GM12874 (cell line): ENCODE data around the gene COPZ2.

Experiments
- TF ChIP-seq, protein P1 (sequence below): IDR thresholded peaks from 2 replicates; pipeline ENCODE4 v1.5.1; 2011; ENCODE audit warnings: low read depth, mild to moderate bottlenecking, control low read depth, low read length, moderate library complexity; ENCODE audit not compliant: insufficient read depth

The COPZ2 gene

DNA sequence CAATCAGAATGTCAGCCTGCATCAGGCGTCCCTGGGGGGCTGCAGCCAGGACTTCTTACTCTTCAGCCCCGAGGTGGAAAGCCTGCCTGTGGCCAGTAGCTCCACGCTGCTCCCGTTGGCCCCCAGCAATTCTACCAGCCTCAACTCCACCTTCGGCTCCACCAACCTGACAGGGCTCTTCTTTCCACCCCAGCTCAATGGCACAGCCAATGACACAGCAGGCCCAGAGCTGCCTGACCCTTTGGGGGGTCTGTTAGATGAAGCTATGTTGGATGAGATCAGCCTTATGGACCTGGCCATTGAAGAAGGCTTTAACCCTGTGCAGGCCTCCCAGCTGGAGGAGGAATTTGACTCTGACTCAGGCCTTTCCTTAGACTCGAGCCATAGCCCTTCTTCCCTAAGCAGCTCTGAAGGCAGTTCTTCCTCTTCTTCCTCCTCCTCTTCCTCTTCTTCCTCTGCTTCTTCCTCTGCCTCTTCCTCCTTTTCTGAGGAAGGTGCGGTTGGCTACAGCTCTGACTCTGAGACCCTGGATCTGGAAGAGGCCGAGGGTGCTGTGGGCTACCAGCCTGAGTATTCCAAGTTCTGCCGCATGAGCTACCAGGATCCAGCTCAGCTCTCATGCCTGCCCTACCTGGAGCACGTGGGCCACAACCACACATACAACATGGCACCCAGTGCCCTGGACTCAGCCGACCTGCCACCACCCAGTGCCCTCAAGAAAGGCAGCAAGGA is 21.0 kb upstream of the COPZ2 start:
- TF ChIP-seq, protein P1, sequence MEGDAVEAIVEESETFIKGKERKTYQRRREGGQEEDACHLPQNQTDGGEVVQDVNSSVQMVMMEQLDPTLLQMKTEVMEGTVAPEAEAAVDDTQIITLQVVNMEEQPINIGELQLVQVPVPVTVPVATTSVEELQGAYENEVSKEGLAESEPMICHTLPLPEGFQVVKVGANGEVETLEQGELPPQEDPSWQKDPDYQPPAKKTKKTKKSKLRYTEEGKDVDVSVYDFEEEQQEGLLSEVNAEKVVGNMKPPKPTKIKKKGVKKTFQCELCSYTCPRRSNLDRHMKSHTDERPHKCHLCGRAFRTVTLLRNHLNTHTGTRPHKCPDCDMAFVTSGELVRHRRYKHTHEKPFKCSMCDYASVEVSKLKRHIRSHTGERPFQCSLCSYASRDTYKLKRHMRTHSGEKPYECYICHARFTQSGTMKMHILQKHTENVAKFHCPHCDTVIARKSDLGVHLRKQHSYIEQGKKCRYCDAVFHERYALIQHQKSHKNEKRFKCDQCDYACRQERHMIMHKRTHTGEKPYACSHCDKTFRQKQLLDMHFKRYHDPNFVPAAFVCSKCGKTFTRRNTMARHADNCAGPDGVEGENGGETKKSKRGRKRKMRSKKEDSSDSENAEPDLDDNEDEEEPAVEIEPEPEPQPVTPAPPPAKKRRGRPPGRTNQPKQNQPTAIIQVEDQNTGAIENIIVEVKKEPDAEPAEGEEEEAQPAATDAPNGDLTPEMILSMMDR = no peak

DNA sequence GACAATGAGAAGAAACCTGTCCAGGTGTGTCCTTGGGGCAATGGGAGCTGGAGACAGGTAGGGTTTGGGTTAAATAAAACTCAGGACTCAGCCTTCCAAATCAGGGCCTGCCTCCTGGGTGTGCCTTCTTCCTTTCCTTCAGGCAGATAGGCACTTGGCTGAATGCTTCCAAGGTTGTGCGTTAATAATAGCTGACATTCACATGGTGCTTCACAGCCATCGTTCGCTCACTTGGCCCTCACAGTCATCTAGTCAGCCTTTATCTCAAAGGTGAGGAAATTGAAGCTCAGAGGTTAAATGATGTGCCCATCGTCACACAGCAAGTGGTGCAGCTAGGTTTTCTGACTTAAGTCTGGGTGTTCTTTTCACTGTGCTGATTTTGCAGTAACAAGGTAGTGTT is 20.0 kb upstream of the COPZ2 start:
- TF ChIP-seq, protein P1 = no peak

DNA sequence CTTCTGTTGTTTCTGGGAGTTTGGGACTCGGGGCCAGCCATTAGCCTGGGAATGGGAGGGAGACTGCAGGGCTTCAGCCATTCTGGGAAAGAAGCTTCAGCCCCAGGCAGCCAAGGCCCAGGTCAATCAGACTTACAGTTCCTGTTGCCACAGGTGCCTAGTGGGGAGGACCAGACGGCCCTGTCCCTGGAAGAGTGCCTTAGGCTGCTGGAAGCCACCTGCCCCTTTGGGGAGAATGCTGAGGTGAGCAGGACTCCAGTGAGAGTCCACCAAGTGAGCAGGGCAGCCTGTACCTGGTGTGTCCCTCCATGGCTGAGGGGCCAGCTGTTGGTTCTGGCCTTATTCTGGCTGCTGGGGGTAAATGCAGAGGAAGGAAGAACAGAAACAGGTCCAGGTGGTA is 19.3 kb upstream of the COPZ2 start:
- TF ChIP-seq, protein P1 = no peak

DNA sequence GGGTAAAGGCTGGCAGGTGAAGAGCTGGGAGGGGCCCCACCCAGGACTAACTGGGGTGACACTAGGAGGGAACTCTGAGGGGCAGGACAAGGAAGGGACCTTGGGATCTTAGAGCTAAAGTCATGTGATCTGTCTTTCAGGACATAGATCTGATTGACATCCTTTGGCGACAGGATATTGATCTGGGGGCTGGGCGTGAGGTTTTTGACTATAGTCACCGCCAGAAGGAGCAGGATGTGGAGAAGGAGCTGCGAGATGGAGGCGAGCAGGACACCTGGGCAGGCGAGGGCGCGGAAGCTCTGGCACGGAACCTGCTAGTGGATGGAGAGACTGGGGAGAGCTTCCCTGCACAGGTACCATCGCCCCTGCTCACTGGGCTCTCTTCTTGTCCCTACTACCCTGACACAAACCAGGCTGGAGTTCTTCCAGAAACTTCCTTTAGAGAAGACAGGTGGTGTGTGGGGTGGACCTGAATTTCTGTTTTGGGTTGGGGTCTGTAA is 18.7 kb upstream of the COPZ2 start:
- TF ChIP-seq, protein P1 = no peak

DNA sequence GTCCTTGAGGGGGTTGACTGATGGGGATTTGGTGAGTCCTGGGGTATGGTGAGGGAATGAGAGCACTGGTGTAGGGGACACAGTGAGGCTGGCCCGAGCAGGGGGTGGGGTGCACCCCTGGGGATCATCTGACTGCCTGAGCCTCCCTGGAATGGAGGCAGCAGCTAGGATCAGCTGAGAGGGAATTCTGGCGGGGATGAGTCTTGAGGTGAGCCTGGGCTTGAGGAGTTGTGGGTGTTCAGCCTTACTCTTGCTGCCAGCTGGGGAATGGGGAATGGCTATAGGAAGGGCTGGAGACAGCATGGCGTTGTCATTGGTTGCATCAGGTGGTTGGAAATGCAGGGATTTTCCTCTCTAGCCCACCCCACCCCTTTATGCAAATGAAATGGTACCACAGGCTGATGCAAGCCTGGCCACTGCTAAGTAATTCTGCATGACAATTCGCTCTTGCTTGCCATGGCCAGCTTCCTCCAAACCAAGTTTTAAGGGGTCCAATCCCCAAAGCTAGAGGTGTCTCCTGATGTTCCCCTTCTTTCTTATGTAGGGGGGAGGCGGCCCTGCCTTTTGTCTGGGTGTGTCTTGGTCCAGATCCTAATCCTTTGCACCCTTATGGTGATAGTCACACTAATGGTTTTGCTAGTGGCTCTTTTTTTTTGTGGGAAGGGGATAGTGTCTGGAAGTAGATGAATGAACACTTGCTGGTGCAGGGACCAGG is 18.1 kb upstream of the COPZ2 start:
- TF ChIP-seq, protein P1 = no peak

DNA sequence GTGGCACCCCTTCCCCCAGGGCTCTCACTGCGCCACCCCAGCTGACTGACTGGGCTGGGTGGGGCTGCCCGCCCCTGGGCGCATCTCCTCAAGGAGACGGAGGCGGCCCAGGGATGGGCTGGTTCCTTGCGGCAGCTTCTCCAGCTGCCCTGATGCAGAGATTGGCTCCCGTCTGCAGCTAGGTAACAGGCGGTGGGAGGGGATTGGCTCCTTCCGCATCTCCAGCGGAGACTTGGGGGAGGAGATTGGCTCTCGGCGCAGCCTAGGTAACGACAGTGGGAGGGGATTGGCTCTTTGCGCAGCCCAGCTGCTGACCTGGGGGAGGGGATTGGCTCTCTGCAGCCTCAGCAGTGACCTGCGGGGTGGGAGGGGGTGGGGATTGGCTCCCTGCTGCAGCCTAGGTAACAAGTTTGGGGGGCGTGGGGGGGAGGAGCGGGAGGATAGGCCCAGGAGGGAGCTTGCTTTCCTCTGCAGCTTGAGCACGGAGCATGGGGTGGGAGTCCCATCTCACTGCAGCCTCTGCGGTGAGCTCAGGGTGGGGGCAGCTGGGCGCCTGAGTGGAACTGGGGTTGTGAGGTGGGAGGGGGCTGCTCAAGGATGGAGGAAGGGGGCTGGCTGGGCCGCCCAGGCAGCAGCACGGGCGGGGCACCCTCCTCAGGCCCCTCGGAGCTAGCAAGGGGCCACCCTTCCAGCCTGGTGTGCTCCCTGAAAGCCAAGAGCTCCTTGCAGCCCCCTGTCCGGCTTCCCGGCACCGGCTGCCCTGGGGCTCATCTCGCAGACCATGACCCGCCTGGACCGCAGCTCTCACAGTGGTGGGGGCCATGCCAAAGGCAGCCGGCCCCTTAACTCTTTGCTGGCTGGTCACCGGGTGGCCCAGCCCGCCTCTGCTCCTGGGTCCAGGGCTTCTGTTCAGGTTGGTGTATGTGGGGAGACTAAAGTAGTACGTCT is 16.9 kb upstream of the COPZ2 start:
- TF ChIP-seq, protein P1 = no peak
